GM21360 (cell line): ENCODE measurements around the gene MMP24OS.
"Not testable (repeated sequence)": the region's sequence is repeated elsewhere in the genome, so short reads cannot be mapped to it uniquely, and the experiment has no call there.

Experiments
- ATAC-seq: cut with Tn5 transposase; IDR thresholded peaks from one replicate; pipeline ENCODE4 v1.9.1; 2021; ENCODE audit warnings: mild to moderate bottlenecking, moderate library complexity; ENCODE audit not compliant: unreplicated experiment

MMP24OS gene

DNA sequence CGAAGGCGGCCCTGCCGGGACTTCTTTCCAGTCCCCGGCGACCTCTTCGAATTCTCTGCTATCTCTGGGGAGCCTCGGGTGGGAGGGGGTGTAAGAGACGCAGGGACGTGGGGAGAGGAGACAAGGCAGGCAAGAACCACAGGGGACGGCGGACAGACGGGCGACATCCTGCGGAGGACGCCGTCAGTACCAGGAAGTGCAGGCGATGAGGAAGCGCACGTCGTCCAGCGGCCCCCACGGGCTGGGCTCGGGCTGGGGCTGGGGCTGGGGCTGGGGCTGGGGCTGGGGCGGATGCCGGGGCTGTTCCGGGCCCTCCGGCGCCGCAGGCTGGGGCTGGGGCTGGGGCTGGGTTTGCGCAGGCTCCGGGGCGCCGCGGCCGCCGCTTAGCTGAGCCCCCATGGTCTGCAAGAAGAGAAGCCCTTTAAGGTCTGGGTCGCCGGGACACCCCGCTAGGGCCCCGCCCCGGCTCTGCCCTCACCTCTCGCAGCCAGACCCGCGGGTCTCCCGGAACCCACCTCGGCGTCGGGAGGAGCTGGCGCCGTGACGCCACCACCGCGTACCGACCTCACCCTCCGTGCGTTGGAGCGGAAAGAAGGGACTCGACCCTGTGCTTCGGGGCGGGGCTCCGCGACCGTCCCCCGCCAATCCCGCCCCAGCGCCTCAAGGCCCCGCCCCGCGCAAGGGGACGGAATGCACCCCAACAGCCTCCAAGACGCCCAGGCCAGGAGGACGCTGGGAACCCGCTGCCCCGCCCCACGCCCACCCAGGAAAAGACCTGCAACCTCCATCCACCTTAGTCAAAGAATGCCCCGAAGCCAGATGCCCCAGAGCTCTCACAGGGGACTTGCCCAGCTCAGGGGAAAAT is at the start of gene MMP24OS:
Gene MMP24OS (minus strand): TSS at position 592 of the 865 bp plus-strand sequence. CDS start 193 bp downstream, at position 399.
- ATAC-seq: peak; percentile 62

DNA sequence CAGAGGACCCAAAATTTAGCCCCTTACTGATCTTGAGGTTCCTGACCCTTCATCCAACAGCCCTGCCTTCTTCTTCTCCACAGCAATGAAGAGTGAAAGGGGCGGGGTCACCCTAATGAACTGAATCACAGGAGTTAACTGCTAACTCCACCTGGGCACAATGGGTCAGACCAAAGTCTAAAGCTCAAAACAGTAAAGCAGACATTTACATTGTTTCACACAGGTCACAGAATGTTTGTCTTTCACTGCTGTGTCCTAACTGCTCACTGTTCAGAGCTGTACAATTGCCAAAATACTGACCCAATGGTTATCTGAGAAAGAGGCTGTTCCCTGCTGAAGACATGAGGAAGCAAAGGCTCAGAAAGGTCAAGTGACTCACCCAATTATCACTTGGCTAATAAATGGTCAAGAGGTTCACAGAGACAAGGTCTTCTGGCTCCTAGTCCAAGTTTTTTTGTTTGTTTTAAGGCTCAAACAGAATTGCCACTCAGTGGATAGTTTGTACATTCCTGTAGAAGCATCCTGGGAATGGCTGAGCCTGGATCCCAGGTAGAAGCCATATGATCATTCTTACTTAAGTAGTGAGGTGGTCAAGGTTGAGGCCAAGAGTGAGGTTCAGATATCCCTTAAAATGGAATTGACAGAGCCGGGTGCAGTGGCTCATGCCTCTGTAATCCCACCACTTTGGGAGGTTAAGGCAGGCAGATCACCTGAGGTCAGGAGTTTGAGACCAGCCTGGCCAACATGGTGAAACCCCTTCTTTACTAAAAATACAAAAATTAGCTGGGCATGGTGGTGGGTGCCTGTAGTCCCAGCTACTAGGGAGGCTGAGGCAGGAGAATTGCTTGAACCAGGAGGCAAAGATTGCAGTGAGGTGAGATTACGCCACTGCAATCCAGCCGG is 49.4 kb upstream of the MMP24OS start:
- ATAC-seq: no peak

DNA sequence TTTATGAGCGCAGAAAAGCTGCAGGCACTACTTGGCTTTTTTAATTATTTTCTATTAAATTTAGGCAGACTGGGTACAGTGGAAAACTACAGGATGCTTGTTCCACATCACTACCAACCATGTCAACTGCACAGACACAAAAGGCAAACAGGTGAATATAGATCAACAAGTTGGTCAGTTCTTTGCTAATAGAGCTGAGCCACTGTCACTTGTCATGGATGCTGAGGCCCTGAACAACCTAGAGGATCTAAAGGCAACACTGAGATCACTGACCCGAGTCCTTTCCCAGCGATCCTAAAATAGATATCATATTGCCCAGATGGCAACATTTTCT is 48.8 kb upstream of the MMP24OS start:
- ATAC-seq: no peak

DNA sequence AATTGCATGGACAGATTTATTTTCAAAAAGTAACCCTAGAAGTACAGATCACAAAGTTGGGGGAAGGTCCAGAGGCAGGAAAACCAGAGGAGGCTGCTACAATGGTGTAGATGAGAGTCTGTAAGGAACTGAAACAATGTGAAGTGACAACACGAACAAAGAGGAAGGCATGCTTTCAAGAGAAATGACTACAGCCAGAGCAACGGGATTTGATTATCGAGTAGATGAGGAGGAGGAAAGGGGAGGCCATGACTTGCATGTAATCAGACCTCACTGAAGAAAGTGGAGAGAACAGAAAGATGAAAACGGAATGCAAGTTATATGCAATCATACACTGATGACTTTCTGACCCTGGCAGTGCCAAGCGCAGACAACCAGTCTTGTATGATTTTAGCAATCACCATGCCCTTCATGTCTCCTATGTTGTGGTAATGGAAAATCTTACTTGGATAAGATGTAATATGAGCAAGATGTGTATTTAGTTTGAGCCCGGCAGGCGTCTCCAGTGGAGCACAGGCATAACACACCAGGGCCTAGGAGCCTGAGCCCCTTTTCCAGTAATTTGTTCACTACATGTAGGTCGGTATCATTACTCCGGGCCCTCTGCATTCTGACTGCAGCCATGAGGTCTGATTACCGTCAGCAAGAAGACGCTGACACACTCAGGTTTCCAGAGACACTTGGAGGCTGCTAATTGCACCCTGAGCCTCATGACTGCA is 48.3 kb upstream of the MMP24OS start:
- no peak for ATAC-seq

DNA sequence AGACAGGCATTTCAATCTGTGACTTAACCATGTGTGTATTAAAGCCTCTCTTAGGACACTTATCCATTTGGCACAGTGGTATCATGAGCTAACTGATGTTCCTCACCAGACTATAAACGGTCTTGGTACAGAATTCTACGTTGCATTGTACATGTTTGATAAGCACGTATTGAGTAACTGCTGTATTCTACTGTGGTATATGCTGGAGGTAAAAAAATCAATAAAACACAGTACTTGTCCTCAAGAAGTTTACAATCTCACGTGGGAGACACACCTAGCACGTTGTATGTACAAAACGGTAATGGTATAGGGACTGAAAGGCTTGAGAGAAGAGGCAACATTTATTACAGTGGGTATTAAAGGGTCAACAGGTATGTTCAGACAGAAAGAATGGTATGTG is 47.5 kb upstream of the MMP24OS start:
- ATAC-seq: no peak

DNA sequence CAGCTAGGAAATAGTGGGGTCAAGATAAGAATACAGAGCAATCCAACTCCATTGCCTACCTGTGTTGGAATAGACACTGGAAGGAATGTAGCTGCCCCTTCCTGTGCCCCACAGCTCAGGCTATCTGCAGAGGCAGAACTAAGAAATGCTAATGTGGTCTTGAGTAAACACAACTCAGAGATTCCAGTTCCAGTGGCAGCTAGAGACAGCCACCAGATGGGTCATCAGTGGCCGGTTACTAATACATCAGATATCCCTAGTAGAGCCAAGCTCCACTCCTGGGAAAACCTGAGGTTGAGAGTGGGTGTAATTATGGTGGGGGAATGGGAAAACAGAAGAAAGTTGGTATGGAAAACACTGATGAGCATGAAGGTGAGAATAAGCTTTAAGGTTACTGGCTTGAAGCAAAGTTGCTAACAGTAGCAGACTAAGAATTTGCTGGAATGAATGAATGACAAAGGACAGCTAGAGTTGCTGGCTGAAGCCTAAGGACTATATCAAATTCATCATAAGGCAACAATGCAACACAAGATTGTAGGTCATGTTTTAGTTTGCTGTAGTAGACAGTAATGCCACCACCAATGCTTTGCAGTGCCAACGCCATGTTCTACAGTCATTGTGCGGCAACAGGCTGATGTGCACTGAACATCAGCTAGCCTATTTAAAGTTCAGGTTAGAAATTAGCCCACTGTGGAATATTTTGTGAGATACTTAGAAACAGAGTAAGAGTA is 42.6 kb upstream of the MMP24OS start:
- no peak for ATAC-seq

DNA sequence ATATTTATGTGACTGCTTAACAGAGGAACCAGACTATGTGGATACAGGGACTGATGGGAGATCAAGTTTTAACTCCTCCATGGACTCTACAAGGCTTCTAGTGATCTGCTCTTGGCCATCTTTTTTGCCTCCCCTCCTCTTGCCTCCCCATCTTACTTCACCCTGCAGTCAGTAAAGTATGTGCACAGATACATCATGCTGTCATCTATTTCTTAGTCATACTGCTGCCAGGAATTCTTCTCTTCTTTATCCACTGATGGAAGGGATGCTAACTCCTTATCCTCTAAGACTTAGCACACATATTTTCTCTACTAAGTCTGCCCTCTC is 41.9 kb upstream of the MMP24OS start:
- no peak for ATAC-seq

DNA sequence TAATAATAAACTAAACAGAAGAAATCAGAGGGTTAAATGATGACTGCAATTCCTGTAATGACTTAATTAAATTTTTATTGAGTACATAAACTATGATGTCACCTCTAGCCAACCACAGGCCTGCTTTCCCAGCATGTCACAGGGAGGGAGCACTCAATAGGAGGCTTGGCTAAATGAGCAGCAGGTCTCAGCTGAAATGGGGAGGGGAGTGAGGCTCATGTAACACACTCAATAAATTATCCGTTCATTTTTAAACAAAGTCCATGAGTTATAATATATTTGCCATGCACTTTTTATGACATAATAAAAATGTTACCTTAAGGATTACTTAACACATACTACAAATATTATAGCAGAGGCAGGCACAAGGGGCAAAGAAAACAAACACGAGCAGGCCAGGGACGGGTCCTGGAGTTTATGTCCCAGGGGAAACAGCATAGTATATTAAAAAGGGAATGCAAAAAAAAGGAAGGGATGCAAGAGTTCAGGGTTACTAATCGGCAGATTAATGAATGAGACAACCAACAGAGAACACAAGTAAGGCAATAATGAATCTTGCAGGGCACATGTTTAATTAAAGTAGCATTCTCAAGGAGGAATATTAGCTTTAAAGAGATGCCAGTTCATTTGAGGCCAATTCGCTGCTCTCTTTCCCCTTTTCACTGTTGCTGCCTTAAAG is 41.4 kb upstream of the MMP24OS start:
- ATAC-seq: no peak

DNA sequence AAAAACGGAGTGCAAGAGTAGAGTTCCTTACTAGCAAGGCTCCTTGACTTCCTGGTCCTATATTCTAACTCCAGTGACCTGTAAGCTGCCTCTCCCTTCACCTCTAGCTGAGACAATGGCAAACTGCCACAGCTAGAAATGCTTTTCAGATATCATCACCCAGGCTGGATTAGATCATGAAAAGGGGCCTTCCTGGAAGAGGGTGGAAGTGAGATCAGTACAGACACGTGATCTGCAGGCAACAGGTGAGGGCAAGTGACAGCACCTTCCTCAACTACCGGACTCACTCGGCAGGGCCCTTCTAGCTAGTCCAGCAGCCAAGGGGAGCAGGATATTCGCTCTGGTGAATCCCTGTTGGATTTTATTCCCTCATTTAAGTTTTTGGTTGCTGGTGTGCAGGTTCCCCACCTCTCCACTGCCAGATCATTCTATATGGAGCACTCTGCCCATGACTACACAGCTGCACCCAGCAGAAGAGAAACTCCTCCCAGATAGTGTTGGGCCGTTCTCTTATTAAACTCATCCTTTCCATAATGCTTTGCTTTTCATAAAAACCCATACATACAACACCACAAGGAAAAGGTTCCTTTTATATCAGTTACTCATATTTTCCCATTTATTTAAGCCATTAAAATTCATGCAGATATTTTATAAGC is 40.7 kb upstream of the MMP24OS start:
- ATAC-seq: no peak

DNA sequence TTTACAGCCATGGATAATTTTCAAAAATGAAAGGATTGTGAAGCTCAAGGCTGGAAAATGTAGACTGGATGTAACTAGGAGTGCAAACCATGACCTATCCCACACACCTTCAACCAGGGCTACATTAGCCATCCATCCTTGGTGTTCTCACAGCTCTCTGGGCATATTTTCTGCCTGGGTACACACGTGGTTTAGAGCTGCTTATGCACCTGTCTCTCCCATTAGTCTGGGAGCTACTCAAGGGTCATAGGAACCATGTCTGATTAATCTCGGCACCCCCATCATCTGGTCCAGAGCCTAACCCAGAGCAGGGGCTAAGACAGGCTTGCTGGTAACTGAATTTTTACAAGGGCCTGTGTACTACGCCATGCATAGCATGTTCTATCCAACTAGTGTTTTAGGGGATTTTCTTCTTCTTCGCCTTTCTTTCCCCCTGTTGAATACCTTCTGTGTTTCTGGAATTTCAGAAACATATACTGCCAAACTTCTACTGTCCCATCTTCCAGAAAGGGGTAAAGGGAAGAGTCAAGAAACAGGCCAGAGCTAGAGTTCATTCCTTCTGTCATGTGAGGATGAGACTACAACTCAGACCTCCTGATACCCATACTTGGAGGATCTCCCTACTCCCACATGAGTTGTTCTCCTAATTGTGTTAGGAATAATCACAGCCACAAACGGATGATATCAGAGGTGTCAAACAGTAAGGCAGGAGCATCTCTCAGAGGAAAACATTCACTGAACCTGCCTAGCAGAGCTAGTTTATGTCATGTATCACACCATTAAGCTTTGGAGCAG is 39.7 kb upstream of the MMP24OS start:
- no peak for ATAC-seq

DNA sequence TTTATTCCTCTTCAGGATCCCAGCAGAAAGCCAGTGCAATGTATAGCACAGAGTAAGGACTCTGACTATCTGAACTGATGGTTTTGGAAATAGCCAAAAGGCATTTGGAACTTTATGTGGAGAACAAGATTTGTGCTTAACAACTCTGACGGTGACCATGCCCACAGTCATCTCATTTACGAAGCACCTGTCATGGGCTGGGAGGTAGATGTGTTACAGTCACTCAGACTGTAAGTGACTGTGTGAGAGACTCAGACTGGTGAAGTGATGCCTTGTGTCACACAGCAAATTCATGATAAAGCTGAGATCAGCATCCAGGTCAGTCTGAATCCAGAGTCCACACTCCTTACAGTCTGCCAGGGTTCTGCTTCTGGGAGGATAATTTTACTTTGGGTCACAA is 38.2 kb upstream of the MMP24OS start:
- no peak for ATAC-seq

DNA sequence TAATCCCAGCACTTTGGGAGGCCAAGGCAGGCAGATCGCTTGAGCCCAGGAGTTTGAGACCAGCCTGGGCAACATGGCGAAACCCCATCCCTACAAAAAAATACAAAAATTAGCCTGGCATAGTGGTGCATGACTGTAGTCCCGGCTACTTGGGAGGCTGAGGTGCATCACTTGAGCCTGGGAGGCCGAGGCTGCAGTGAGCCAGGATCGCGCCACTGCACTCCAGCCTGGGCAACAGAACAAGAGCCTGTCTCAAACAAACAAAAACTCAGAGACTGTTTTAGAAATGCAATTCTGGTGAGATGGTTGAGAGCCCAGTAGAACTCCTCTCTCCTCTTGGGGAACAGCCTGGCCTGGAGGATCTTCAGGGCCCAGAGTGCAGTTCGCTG is 37.7 kb upstream of the MMP24OS start:
- not testable (repeated sequence) for ATAC-seq

DNA sequence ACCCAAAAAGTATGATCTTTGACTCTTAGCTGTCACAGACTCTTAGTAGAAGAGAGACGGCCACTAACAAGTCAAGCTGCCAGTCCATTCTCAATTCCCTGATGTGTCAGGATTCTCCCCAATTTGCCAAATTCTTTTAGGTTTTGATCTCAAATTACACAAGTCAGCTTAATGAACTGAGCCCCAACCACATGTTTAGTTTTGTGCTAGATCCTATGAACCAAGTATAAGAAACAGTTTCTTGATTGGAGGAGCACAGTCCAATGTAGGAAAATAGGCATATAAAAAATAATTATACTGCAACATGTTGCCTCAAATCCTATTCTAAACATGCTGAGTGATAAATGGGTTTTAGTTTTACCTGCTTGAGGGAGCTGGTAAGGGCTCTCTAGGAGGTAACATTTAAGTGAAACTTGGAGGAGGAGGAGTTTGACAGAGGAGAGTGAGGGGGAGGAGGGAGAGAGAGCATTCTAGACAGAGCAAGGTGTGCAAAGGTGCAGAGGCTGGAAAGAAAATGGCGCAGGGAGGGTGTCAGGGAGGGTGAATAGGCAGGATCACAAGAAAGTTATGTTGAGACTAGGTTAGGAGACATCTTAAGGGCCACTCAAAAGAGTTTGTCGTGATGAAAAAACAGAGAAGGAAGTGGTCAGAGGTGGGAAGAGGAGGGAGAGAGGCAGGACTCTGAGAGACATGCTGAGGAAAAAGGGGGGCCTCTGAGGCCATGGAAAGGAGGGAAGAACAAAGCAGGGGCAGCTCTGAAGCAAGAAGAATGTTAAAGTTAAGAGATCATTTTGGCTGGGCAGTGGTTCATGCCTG is 37.1 kb upstream of the MMP24OS start:
- ATAC-seq: no peak

DNA sequence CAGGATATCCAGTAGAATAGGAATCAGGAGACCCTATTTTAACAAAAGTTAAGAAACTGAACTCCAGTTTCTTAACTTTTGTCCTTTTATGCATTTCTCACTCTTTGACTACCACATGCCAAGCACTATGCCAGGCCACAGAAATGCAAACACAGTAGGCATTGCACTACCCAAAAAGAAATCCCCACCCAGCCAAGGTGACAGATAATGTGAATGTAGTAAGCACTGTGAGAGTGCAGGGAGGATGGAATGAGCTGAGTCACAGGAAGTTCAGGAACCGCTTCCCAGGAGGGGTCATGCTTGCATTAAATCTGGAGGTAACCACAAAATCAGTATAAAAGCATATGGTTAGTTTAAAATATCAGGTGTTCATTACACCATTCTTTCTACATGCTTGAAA is 34.4 kb upstream of the MMP24OS start:
- ATAC-seq: no peak

DNA sequence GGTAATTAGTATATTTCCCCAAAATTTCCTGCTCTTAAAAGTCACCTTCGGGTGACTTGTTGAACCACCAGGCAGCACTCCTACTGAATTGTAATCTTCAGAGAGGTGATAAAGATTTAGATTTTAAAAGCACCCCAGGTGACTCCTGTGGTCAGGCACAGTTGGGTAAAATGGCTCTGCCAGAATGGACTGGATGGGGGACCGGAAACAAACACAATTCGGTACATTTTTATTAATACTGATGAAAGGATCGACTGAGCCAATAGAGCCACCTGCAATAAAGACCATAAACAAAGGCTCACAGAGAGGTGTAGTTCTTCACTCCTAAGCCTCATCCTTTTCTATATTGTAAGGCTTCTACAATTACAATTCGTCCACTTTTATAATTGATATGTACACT is 33.9 kb upstream of the MMP24OS start:
- ATAC-seq: no peak

DNA sequence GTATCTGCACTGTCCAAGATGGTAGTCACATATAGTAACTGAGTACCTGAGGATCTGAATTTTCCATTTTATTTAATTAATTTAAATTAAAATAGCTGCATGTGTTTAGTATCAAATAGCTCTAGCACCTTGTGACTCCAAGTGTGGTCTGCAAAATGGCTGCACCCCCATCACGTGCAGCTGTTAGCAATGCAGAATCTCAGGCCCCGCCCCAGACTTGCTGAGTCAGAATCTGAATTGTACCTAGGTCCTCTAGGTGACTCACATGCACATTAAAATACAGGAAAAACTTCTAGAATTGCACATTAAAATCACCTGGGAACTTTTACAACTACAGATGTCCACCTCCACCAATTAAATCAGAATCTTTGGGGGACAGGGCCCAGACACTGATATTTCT is 33.5 kb upstream of the MMP24OS start:
- no peak for ATAC-seq

DNA sequence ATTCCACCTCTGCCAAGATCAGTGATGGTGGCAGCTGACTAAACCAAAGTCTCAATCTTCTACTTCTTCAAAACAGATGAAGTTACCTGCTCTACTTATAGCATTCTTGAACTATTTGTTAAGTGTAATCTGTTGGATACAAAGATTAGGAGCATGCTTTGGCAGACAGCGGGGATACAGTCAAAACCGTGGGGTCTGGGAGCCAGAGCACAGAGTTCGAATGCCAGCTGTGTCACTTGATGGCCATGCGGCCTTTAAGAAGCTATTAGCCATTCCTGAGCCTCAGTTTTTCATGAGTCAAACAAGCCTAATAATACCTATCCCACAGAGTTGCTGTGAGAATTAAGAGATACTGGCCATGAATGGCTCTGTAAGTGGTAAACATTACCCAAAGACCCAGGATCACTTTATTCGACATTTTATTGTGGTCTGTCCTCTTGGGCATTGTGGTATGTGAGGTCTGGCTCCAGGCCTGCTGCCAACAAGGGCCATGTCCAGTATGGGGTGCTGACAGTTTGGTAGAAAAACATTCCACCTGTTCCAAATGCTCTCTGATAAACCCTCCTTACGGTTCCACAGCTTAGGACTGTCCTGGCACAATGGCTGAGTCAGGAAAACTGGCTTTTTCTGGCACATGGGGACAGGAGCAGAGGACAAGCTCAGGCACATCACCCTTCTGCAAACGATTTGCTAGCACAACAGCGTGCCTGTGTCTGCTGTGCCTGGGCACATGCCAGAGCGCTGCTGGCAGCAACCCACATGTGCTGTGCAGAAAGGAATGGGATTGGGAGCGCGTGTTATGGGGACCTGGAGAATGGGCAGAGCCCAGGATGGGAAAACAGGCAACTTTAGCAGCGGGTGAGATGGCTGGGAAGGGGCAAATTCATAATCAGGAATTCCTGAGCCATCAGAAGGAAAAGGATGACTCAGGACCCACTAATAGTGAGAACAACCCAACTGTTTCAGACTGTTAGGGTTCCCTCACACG is 30.0 kb upstream of the MMP24OS start:
- no peak for ATAC-seq
